Keratinocyte (primary cell): ENCODE results near the gene HHIP.

Experiments used
- CTCF ChIP-seq, 3 experiments: IDR thresholded peaks in 1 of 3; conservative IDR thresholded peaks in 1 of 3; optimal IDR thresholded peaks in 1 of 3; 2 replicates in 2 of 3; 3 replicates in 1 of 3; pipeline versions ENCODE3 to v1.5.1; 2011; ENCODE audit warnings: low read length in 3 of 3, mild to moderate bottlenecking in 3 of 3, moderate library complexity in 2 of 3, control low read depth in 1 of 3, inconsistent platforms in 1 of 3; ENCODE audit not compliant: insufficient read depth in 2 of 3; ENCODE audit errors: extremely low read depth in 1 of 3
- EZH2 ChIP-seq: IDR thresholded peaks from one replicate; pipeline ENCODE4 v1.6.1; 2012; ENCODE audit warnings: inconsistent platforms, mild to moderate bottlenecking, low read length, moderate library complexity

- TF ChIP-seq CTCF (optimal IDR thresholded peaks at IDR 0.05 in 1 of 3, IDR thresholded peaks at IDR 0.05 in 1 of 3, conservative IDR thresholded peaks at IDR 0.05 in 1 of 3; ENCODE audit: extremely low read depth in 1 of 3, insufficient read depth in 2 of 3, low read length in 3 of 3) (no peak), EZH2 (no peak)
Measured at GRCh38 chr4:144647590-144647989, 1.6 kb downstream of the HHIP start.
